Kidney epithelial cell (primary cell): Measurements from ENCODE around the gene XXYLT1. TPM values are rescaled to one million over a fixed set of nuclear protein-coding genes. Genes with fewer than 3 reads are reported as not detected.
"Not testable (repeated sequence)": the region's sequence is repeated elsewhere in the genome, so short reads cannot be mapped to it uniquely, and the experiment has no call there.

Source experiments
- DNase-seq: peaks from one replicate; pipeline ENCODE4 v3.0.0-alpha.2; 2010; ENCODE audit warnings: low read depth
- H3K27me3 ChIP-seq: 2 replicates; pipeline ENCODE4 v1.6.0; 2011; ENCODE audit warnings: low read length; ENCODE audit not compliant: control insufficient read depth, insufficient read depth
- H3K36me3 ChIP-seq: 2 replicates; pipeline ENCODE4 v1.5.1; 2011; ENCODE audit warnings: low read length; ENCODE audit not compliant: control insufficient read depth, insufficient read depth
- H3K4me3 ChIP-seq: 2 replicates; pipeline ENCODE4 v1.5.1; 2011; ENCODE audit warnings: low read depth, mild to moderate bottlenecking, control low read depth, low read length
- CTCF ChIP-seq: IDR thresholded peaks from 2 replicates; pipeline ENCODE4 v1.5.1; 2011; ENCODE audit warnings: mild to moderate bottlenecking, moderate library complexity, low read length, control low read depth, inconsistent platforms; ENCODE audit not compliant: insufficient read depth, poor library complexity, severe bottlenecking
- total RNA-seq: library from RNA; depleted of rRNA; stranded (reverse); fragments of >200 nt; gene quantifications from 2 replicates; pipeline ENCODE4 v1.2.3, GENCODE V29; 2015

Gene XXYLT1
- total RNA-seq, 1 donor from 2014 or later, result 18.7 TPM

GRCh38 chr3:195238586-195239118 is 32.3 kb downstream of the XXYLT1 start:
- Histone ChIP-seq H3K27me3 (no peaks in the 10 kb centered on the region), H3K36me3 (no peaks in the 10 kb centered on the region), H3K4me3 (no peak overlapping the region)
- TF ChIP-seq CTCF, result no peak
- DNase-seq, result no peak

- H3K4me3 ChIP-seq, result no peak overlapping the region
- no peak for DNase-seq
Observed at GRCh38 chr3:195238081-195238571, 32.8 kb downstream of the XXYLT1 start.

GRCh38 chr3:195236801-195237570 is 34.0 kb downstream of the XXYLT1 start:
- no peak for DNase-seq
- no peak overlapping the region for H3K4me3 ChIP-seq
- no peaks in the 10 kb centered on the region for H3K36me3 ChIP-seq
- no peaks in the 10 kb centered on the region for H3K27me3 ChIP-seq
- no peak for TF ChIP-seq CTCF

More at GRCh38 chr3:195238081-195238571, 32.8 kb downstream of the XXYLT1 start:
- no peaks in the 10 kb centered on the region for H3K27me3 ChIP-seq
- TF ChIP-seq CTCF, result no peak
- H3K36me3 ChIP-seq, result no peaks in the 10 kb centered on the region

GRCh38 chr3:195236076-195236798 is 34.7 kb downstream of the XXYLT1 start:
- DNase-seq, result no peak
- TF ChIP-seq CTCF, result no peak
- H3K4me3 ChIP-seq, result no peak overlapping the region
- H3K27me3 ChIP-seq, result no peaks in the 10 kb centered on the region
- no peaks in the 10 kb centered on the region for H3K36me3 ChIP-seq

- Histone ChIP-seq H3K27me3 (no peaks in the 10 kb centered on the region), H3K36me3 (no peaks in the 10 kb centered on the region), H3K4me3 (no peak overlapping the region)
- no peak for DNase-seq
- TF ChIP-seq CTCF, result no peak
Observed at GRCh38 chr3:195230244-195230643, 40.7 kb downstream of the XXYLT1 start.

GRCh38 chr3:195228886-195229285 is 42.1 kb downstream of the XXYLT1 start:
- H3K36me3 ChIP-seq, DNase-seq, H3K27me3 ChIP-seq, H3K4me3 ChIP-seq: not testable (repeated sequence)
